Stimulated activated CD4-positive, alpha-beta T cell treated with anti-CD3 and anti-CD28 coated beads, Interleukin-15, amount 100 ng/mL, for 1 hour (primary cell): ENCODE data around the gene TBC1D21.

Source experiments
- DNase-seq, 2 donors: peaks; one replicate each; pipeline ENCODE4 v3.0.0-alpha.2; 2020; ENCODE audit warnings: low read depth in 1 of 2, low spot score in 1 of 2

TBC1D21 gene

GRCh38 chr15:73873456-73873855, at the start of gene TBC1D21:
TBC1D21 (plus strand) TSS chr15:73873564; CDS start chr15:73873710, 146 bp downstream.
- no peak for DNase-seq

- no peak for DNase-seq
Observed at GRCh38 chr15:73826711-73827251, 46.6 kb upstream of the TBC1D21 start.

DNA sequence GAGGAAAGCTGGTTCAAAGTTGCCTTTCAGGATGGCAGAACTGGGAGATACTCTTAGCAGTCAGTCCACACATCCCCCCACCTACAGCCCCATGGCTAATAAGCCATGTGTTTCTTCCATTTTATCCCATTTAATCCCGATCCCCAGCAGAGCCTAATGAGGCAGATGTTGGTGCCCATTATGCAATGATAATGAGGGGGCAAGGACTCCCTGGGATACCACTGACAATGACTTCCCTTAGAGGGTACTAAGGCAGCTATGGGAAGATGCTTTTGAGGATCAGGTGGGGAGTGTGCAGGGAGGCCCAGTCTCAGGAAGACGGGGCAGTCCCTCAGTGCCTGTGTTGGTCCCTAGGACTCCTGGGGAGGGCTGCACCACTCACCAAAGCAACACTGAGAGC, 43.8 kb upstream of the TBC1D21 start:
- DNase-seq: no peak

GRCh38 chr15:73832657-73833056, 40.7 kb upstream of the TBC1D21 start:
- no peak for DNase-seq

- no peak for DNase-seq
Observed at GRCh38 chr15:73836845-73837244, 36.5 kb upstream of the TBC1D21 start.

- DNase-seq: no peak
Observed at GRCh38 chr15:73838831-73839426, 34.4 kb upstream of the TBC1D21 start.

- DNase-seq: no peak
Observed at GRCh38 chr15:73839699-73840377, 33.5 kb upstream of the TBC1D21 start.

- no peak for DNase-seq
Observed at GRCh38 chr15:73840771-73841170, 32.6 kb upstream of the TBC1D21 start.

- no peak for DNase-seq
Observed at GRCh38 chr15:73841756-73842725, 31.3 kb upstream of the TBC1D21 start.

GRCh38 chr15:73843787-73844186, 29.6 kb upstream of the TBC1D21 start:
- no peak for DNase-seq

GRCh38 chr15:73844356-73844755, 29.0 kb upstream of the TBC1D21 start:
- DNase-seq: no peak

GRCh38 chr15:73845507-73845906, 27.9 kb upstream of the TBC1D21 start:
- no peak for DNase-seq

GRCh38 chr15:73845907-73846306, 27.5 kb upstream of the TBC1D21 start:
- no peak for DNase-seq

- DNase-seq: no peak
Observed at GRCh38 chr15:73849641-73850040, 23.7 kb upstream of the TBC1D21 start.

DNA sequence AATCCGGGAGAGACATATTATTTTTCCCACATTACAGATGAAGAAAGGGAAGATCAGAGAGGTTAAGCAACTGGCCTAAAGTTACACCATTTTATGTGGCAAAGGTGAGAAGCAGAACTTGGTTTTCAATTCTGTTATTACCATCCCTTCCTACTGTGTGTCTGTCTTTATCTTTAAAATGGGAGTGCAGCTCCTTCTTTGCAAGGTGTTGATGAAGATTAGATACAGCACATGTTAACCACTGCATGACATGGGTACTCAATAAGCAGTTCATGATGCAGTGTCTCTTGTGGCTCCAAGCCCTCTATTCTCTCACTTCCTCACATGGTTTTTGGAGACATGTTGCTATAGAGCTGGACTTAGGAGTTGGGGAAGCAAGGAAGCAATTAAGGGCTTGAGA, 23.1 kb upstream of the TBC1D21 start:
- DNase-seq: no peak

DNA sequence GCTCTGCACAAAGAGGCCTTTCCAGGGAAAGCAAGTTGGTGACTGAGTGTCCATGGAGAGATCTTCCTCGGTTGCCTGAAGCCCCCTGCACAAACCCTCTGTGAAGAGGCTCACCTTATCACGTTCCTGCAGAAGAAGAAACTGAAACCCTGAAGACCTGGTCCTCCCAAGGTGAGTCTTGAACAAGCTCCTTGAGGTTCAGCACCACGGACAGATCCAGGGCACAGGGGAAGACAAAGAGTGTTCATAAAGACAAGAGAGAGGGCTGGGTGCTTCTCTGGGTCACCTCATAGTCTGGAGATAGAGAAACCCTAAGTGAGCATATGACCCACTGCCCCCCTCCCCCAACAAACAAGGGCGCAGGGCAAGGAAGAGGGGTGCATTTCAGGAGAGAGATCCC, 21.7 kb upstream of the TBC1D21 start:
- DNase-seq: peak in 1 of 2 donors; percentile 19

- no peak for DNase-seq
Observed at GRCh38 chr15:73852507-73852906, 20.9 kb upstream of the TBC1D21 start.

- DNase-seq: no peak
Observed at GRCh38 chr15:73854265-73854664, 19.1 kb upstream of the TBC1D21 start.

GRCh38 chr15:73856458-73857192, 16.7 kb upstream of the TBC1D21 start:
- no peak for DNase-seq

DNA sequence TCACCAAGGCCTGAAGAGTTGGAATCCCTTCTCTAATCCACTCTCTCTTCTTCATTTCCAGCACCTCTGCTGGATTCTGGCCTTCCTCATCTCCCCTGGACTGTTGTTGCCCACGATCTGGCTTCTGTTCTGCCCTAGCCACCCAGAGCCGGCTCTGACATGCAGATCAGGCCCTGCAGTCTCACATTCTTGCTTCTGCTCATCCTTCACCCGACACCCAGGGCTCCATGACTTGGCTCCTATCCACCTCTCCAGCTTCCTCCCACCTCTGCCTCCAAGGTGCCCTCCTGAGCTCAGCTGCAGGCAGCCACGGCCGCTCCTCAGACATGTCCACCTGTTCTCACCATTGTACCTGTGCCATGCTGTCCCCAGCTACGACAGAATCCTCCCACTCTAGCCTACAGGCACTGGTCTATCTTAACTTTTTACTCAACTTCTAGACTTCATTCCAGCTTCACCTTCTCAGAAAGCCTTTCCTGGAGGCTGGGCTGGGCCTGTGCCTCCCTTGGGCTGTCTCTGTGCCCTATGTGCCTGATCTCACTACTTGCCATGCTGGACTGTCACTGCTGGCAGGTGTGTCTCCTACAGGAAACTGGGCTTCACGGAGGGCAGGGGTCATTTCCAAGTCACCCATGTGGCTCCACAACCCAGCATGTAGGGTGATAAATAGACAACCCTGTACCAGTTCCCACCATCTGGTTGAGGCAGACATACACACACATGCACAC, 16.0 kb upstream of the TBC1D21 start:
- DNase-seq: no peak
